Breast epithelium (tissue), 3 donors: ENCODE results near the gene LINS1.
"Not testable (repeated sequence)": the region's sequence is repeated elsewhere in the genome, so short reads cannot be mapped to it uniquely, and the experiment has no call there.

ENCODE experiments used
- CTCF ChIP-seq, 3 donors: fragments of 450-650 bp; IDR thresholded peaks; one replicate each; pipeline ENCODE4 v1.5.1; 2016 to 2017; ENCODE audit warnings: antibody characterized with exemption in 3 of 3, mild to moderate bottlenecking in 3 of 3, moderate library complexity in 3 of 3
- POLR2A ChIP-seq: fragments of 450-650 bp; IDR thresholded peaks from one replicate; pipeline ENCODE4 v1.6.1; 2016; ENCODE audit warnings: antibody characterized with exemption, mild to moderate bottlenecking, moderate library complexity
- POLR2AphosphoS5 ChIP-seq, 3 donors: sonication (generic); formaldehyde crosslinking; IDR thresholded peaks; one replicate each; pipeline ENCODE4 v1.6.1; 2017; ENCODE audit warnings: antibody characterized with exemption in 3 of 3

GRCh38 chr15:100591163-100591562 is 10.8 kb downstream of the LINS1 start:
- not testable (repeated sequence) for TF ChIP-seq CTCF (IDR thresholded peaks at IDR 0.05); POLR2AphosphoS5 (IDR thresholded peaks at IDR 0.05); POLR2A
